RCC 7860 (cell line): ENCODE data around the gene OR52E8.

Source experiments
- DNase-seq: peaks from one replicate; pipeline ENCODE4 v3.0.0-alpha.2; 2015; ENCODE audit warnings: low spot score
- FAIRE-seq: peaks from 2 replicates; lab custom pipeline; 2012; peaks lifted over from hg19 to GRCh38; lab: Jason Lieb, UNC

Gene OR52E8

GRCh38 chr11:5857590-5857989 lies at the start of gene OR52E8:
OR52E8 (minus strand) TSS chr11:5857690; CDS start chr11:5857690, 0 bp downstream.
- no peak for FAIRE-seq
- DNase-seq: no peak

GRCh38 chr11:5899534-5899933 lies 42.0 kb upstream of the OR52E8 start:
- DNase-seq (no peak), FAIRE-seq (no peak)

GRCh38 chr11:5892908-5893307 lies 35.4 kb upstream of the OR52E8 start, which contains the start of gene OR52E5:
OR52E5 (plus strand) TSS chr11:5893208; CDS start chr11:5900777, 7,569 bp downstream.
- DNase-seq (no peak), FAIRE-seq (no peak)

- no peak for FAIRE-seq
- peak; percentile 11 for DNase-seq
These were observed 33.8 kb upstream of the OR52E8 start for GRCh38 chr11:5891216-5891800.

- no peak for FAIRE-seq
- DNase-seq: no peak
These were observed 30.2 kb upstream of the OR52E8 start for GRCh38 chr11:5887661-5888060.

- no peak for FAIRE-seq
These were observed 29.7 kb upstream of the OR52E8 start for GRCh38 chr11:5887172-5887571.

GRCh38 chr11:5881756-5882155 lies 24.3 kb upstream of the OR52E8 start:
- no peak for DNase-seq
- FAIRE-seq: no peak

More at GRCh38 chr11:5887172-5887571, 29.7 kb upstream of the OR52E8 start:
- DNase-seq: no peak

GRCh38 chr11:5880329-5880728 lies 22.8 kb upstream of the OR52E8 start, which contains the start of gene OR52E4:
OR52E4 (plus strand) TSS chr11:5880629; CDS start chr11:5884293, 3,664 bp downstream.
- no peak for FAIRE-seq
- no peak for DNase-seq

GRCh38 chr11:5878564-5878963 lies 21.1 kb upstream of the OR52E8 start:
- FAIRE-seq (no peak), DNase-seq (no peak)

GRCh38 chr11:5865826-5866225 lies 8.3 kb upstream of the OR52E8 start:
- FAIRE-seq: no peak
- no peak for DNase-seq

- FAIRE-seq (no peak), DNase-seq (no peak)
These were observed 6.5 kb downstream of the OR52E8 start for GRCh38 chr11:5851002-5851401.

GRCh38 chr11:5847711-5848110 lies 9.8 kb downstream of the OR52E8 start:
- no peak for DNase-seq
- no peak for FAIRE-seq

- no peak for DNase-seq
- FAIRE-seq: no peak
These were observed 10.8 kb downstream of the OR52E8 start for GRCh38 chr11:5846701-5847100.

- no peak for DNase-seq
- no peak for FAIRE-seq
These were observed 15.7 kb downstream of the OR52E8 start, which contains the start of gene OR52E6 for GRCh38 chr11:5841797-5842196. OR52E6 (minus strand) TSS chr11:5841897; CDS start chr11:5841897, 0 bp downstream.

GRCh38 chr11:5837695-5838094 lies 19.8 kb downstream of the OR52E8 start:
- no peak for FAIRE-seq

GRCh38 chr11:5833446-5833845 lies 24.0 kb downstream of the OR52E8 start:
- FAIRE-seq: no peak
- no peak for DNase-seq

More at GRCh38 chr11:5837695-5838094, 19.8 kb downstream of the OR52E8 start:
- no peak for DNase-seq

- FAIRE-seq: no peak
- DNase-seq: no peak
These were observed 26.2 kb downstream of the OR52E8 start for GRCh38 chr11:5831196-5831829.

GRCh38 chr11:5818245-5818886 lies 39.1 kb downstream of the OR52E8 start:
- FAIRE-seq: no peak
- DNase-seq: no peak

- no peak for FAIRE-seq
- DNase-seq: no peak
These were observed 42.0 kb downstream of the OR52E8 start for GRCh38 chr11:5815534-5815933.

GRCh38 chr11:5809905-5810795 lies 47.3 kb downstream of the OR52E8 start:
- DNase-seq (no peak), FAIRE-seq (no peak)

- DNase-seq: no peak
- FAIRE-seq: no peak
These were observed 48.4 kb downstream of the OR52E8 start for GRCh38 chr11:5809122-5809519.
